Upper lobe of left lung (tissue), 4 donors: ENCODE measurements around the gene F2RL3.

Source experiments
- EP300 ChIP-seq, 4 donors: sonication (generic); formaldehyde crosslinking; IDR thresholded peaks; one replicate each; pipeline ENCODE4 v1.5.1; 2017; ENCODE audit warnings: antibody characterized with exemption in 4 of 4, control low read depth in 2 of 4
- POLR2A ChIP-seq, 4 donors: fragments of 450-650 bp; IDR thresholded peaks; one replicate each; pipeline ENCODE4 v1.5.1; 2016 to 2017; ENCODE audit warnings: antibody characterized with exemption in 4 of 4, mild to moderate bottlenecking in 2 of 4
- POLR2AphosphoS5 ChIP-seq, 2 donors: sonication (generic); formaldehyde crosslinking; IDR thresholded peaks; one replicate each; pipeline ENCODE4 v1.5.1; 2017; ENCODE audit warnings: antibody characterized with exemption in 2 of 2
- TF ChIP-seq, protein P1 (sequence below), 6 experiments: fragments of 450-650 bp in 4 of 6; fragments of 200-600 bp in 2 of 6; sonication (generic) in 2 of 6; IDR thresholded peaks; one replicate each; pipeline ENCODE4 v1.5.1; 2016 to 2019; ENCODE audit warnings: antibody characterized with exemption in 6 of 6

DNA sequence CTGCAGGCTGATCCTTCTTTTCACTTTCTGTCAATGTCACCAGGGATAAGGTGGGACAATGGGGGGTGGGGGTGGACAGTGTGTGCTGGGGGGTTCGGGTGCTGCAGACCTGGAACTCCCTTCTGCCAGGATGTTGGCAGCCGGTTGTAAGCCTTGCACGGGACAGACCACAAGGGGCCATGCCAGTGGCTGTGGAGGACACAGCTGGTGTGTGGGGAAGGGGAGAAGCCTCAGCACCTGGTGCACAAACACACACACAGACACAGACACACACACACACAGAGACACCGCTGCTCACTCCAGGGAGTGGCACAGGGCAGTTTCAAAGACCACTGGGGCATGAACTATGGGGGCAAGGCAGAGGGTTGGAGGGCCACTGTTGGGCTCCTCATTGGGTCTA lies 3.6 kb downstream of the F2RL3 start:
- TF ChIP-seq, protein P1, sequence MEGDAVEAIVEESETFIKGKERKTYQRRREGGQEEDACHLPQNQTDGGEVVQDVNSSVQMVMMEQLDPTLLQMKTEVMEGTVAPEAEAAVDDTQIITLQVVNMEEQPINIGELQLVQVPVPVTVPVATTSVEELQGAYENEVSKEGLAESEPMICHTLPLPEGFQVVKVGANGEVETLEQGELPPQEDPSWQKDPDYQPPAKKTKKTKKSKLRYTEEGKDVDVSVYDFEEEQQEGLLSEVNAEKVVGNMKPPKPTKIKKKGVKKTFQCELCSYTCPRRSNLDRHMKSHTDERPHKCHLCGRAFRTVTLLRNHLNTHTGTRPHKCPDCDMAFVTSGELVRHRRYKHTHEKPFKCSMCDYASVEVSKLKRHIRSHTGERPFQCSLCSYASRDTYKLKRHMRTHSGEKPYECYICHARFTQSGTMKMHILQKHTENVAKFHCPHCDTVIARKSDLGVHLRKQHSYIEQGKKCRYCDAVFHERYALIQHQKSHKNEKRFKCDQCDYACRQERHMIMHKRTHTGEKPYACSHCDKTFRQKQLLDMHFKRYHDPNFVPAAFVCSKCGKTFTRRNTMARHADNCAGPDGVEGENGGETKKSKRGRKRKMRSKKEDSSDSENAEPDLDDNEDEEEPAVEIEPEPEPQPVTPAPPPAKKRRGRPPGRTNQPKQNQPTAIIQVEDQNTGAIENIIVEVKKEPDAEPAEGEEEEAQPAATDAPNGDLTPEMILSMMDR (IDR thresholded peaks at IDR 0.05), result no peak
- TF ChIP-seq EP300 (IDR thresholded peaks at IDR 0.05) (no peak), POLR2A (IDR thresholded peaks at IDR 0.05) (no peak), POLR2AphosphoS5 (IDR thresholded peaks at IDR 0.05) (peak in 1 of 2 donors; percentile 12)
